ENCODE data around the gene CALML5.

DNA sequence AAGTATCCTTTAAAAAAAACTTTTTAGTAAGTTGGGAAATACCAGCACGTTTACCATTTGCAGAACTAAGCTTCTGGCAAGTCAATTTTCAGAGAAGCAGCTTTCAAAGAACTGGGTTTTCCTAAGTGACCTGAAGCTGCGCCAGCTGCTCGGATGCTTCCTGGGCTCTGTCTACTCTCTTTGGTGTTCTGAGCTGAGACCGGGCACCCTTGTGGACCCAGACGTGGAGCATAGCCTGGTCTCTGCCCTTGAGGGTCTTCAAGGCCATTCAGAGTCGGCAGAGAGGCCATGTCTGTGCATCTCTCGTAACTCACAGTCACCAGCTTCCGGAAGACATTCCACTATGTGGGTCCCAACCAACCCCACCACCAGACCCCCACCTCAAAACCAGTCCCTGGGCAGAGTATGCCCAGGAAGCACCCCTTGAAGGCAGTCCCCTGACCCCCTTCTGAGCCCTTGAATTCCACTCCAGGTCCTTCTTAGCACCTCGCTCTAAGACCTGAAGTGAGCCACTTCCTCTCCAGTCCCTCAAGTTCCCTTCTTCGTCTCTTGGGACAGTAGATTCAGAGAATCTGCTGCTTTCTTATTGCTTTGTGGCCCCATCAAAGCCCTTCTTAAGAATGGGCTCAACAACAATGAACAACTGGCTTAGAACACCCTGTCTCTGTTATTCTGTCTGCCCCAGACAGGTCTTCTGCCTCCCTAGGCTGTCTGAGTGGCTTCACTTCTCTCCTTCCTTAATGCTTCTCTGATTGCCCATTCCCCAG is 8.5 kb downstream of the CALML5 start:
- TF ChIP-seq, protein P1, sequence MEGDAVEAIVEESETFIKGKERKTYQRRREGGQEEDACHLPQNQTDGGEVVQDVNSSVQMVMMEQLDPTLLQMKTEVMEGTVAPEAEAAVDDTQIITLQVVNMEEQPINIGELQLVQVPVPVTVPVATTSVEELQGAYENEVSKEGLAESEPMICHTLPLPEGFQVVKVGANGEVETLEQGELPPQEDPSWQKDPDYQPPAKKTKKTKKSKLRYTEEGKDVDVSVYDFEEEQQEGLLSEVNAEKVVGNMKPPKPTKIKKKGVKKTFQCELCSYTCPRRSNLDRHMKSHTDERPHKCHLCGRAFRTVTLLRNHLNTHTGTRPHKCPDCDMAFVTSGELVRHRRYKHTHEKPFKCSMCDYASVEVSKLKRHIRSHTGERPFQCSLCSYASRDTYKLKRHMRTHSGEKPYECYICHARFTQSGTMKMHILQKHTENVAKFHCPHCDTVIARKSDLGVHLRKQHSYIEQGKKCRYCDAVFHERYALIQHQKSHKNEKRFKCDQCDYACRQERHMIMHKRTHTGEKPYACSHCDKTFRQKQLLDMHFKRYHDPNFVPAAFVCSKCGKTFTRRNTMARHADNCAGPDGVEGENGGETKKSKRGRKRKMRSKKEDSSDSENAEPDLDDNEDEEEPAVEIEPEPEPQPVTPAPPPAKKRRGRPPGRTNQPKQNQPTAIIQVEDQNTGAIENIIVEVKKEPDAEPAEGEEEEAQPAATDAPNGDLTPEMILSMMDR (conservative IDR thresholded peaks at IDR 0.05; ENCODE audit: low read depth, low read length) = no peak
- no peak for TF ChIP-seq EZH2 (IDR thresholded peaks at IDR 0.05; ENCODE audit: borderline replicate concordance, low read depth, low read length, poor library complexity, severe bottlenecking)

Measured in A673 (cell line).